Panc1 (cell line): ENCODE data around the gene RANGRF. TPM values are rescaled to one million over a fixed set of nuclear protein-coding genes. Genes with fewer than 3 reads are reported as not detected.

Experiments
- ATAC-seq: fragments of 200-7000 bp; cut with Tn5 transposase; 2 replicates; pipeline ENCODE4 v1.9.1; 2020; ENCODE audit warnings: mild to moderate bottlenecking, moderate library complexity
- BruUV-seq: library from RNA; stranded (reverse); fragments of 400-500 nt; replicated peaks from 2 replicates; lab custom pipeline; 2021; lab: Mats Ljungman, UMichigan
- CTCF ChIA-PET: fragments of 300-600 bp; sonication (Branson Sonifier 250); formaldehyde crosslinking; loops from one replicate; lab custom pipeline; 2022; ENCODE audit warnings: antibody characterized with exemption; lab: Charles Lee
- POLR2A ChIA-PET: fragments of 300-600 bp; sonication (Branson Sonifier 250); formaldehyde crosslinking; loops from one replicate; lab custom pipeline; 2022; ENCODE audit warnings: antibody characterized with exemption; lab: Charles Lee
- DNase-seq: peaks from one replicate; pipeline ENCODE4 v3.0.0-alpha.2; 2010; ENCODE audit warnings: low read depth, low spot score
- H3K27ac ChIP-seq: 2 replicates; pipeline ENCODE4 v1.5.1; 2011; ENCODE audit warnings: mild to moderate bottlenecking, low read length, inconsistent platforms
- H3K27me3 ChIP-seq: fragments of 200-500 bp; sonication (Bioruptor generic); 2 replicates; pipeline ENCODE4 v1.6.0; 2014; ENCODE audit warnings: low read length, inconsistent platforms; ENCODE audit not compliant: control insufficient read depth, insufficient read depth
- H3K36me3 ChIP-seq: fragments of 200-500 bp; sonication (Bioruptor generic); 2 replicates; pipeline ENCODE4 v1.5.1; 2014; ENCODE audit warnings: inconsistent platforms, mild to moderate bottlenecking, low read length, moderate library complexity; ENCODE audit not compliant: control insufficient read depth, insufficient read depth
- H3K4me1 ChIP-seq: 2 replicates; pipeline ENCODE4 v1.5.1; 2011; ENCODE audit warnings: inconsistent platforms, mild to moderate bottlenecking, low read length, moderate library complexity; ENCODE audit not compliant: control insufficient read depth, insufficient read depth
- H3K4me3 ChIP-seq, 2 experiments: 2 replicates each; pipeline ENCODE4 v1.5.1; 2011 to 2012; ENCODE audit warnings: low read depth in 2 of 2, low read length in 2 of 2, mild to moderate bottlenecking in 2 of 2, inconsistent platforms in 1 of 2, moderate library complexity in 1 of 2
- H3K9me3 ChIP-seq: fragments of 200-500 bp; sonication (Bioruptor generic); 2 replicates; pipeline ENCODE4 v1.5.1; 2014; ENCODE audit warnings: low read depth, mild to moderate bottlenecking, inconsistent platforms, low read length, moderate library complexity; ENCODE audit not compliant: control insufficient read depth, insufficient read depth
- POLR2AphosphoS5 ChIP-seq: IDR thresholded peaks from 2 replicates; pipeline ENCODE4 v1.6.1; 2012; ENCODE audit warnings: mild to moderate bottlenecking, low read depth, low read length, moderate library complexity
- SIN3A ChIP-seq: IDR thresholded peaks from 2 replicates; pipeline ENCODE4 v1.6.1; 2012; ENCODE audit warnings: low read depth, mild to moderate bottlenecking, low read length, moderate library complexity, borderline replicate concordance; ENCODE audit not compliant: insufficient read depth
- TCF7L2 ChIP-seq: IDR thresholded peaks from 2 replicates; pipeline ENCODE4 v1.6.1; 2011; ENCODE audit warnings: mild to moderate bottlenecking, low read depth, low read length, inconsistent platforms
- in situ Hi-C: cut with HindIII; loops from 2 replicates; pipeline ENCODE4 v1.10.0; 2016; ENCODE audit warnings: low sequenced_read_pairs, low pct_unique_long_range_greater_than_20kb
- intact Hi-C: fragments of 100-400 bp; cut with micrococcal nuclease; formaldehyde crosslinking; loops from one replicate; pipeline ENCODE4 v1.10.0; 2022; ENCODE audit not compliant: unreplicated experiment
- total RNA-seq: library from RNA; stranded (reverse); gene quantifications from one replicate; pipeline ENCODE4 v1.2.1, GENCODE V29; 2021; ENCODE audit not compliant: unreplicated experiment
- TF ChIP-seq, protein P1 (sequence below), 2 experiments: IDR thresholded peaks; 2 replicates each; pipeline ENCODE4 v1.6.1; 2011 to 2012; ENCODE audit warnings: low read depth in 2 of 2, control low read depth in 1 of 2, low read length in 1 of 2, mild to moderate bottlenecking in 1 of 2, moderate library complexity in 1 of 2; ENCODE audit not compliant: insufficient read depth in 1 of 2
- TF ChIP-seq, protein P2 (sequence below): fragments of 450-650 bp; IDR thresholded peaks from 2 replicates; pipeline ENCODE4 v1.5.1; 2017; ENCODE audit warnings: mild to moderate bottlenecking

The RANGRF gene
- total RNA-seq, 1 experiment from 2014 or later, result 16.7 TPM

DNA sequence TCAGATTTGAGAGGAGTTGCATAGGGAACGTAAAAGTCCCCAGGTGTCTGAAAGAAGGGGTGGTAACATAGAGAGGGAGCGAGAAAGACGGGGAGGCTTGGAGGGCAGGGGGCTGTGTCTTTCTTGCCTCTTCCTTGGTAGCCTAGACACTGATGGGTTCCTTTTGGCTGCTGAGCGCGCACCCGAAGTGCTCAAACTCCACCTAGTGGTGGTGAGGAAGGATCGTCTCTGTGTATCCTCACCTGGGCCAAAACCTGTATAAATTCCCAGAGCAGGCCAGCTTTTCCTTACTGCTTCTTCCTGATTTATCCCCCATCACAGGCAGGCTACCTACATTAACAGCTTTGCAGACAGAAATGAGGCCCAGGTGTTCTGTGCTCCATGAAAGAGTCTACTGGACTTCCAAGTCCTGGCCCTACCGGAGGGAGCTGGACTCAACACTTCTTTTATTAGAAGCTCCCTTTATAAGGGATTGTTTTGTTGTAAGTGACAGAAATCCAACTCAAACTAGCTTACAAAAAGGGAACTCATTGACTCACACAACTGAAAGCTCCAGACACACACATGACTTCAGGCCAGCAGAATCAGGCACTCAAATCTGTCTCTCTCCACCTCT is 12.3 kb downstream of the RANGRF start:
- Histone ChIP-seq H3K27ac (no peak overlapping the region), H3K4me3 (no peak overlapping the region), H3K9me3 (no peaks in the 10 kb centered on the region), H3K36me3 (no peaks in the 10 kb centered on the region), H3K27me3 (no peaks in the 10 kb centered on the region), H3K4me1 (no peaks in the 10 kb centered on the region)
- no TSS peak for BruUV-seq
- ChIA-PET CTCF (interaction anchor here (1.0 kb wide), 1 partner anchor 79 kb away, joined by 3 read pairs; no protein-coding TSS in a partner anchor), POLR2A (interaction anchor here (0.6 kb wide), 1 partner anchor 29 kb away, joined by 8 read pairs; no protein-coding TSS in a partner anchor)
- TF ChIP-seq, protein P1, sequence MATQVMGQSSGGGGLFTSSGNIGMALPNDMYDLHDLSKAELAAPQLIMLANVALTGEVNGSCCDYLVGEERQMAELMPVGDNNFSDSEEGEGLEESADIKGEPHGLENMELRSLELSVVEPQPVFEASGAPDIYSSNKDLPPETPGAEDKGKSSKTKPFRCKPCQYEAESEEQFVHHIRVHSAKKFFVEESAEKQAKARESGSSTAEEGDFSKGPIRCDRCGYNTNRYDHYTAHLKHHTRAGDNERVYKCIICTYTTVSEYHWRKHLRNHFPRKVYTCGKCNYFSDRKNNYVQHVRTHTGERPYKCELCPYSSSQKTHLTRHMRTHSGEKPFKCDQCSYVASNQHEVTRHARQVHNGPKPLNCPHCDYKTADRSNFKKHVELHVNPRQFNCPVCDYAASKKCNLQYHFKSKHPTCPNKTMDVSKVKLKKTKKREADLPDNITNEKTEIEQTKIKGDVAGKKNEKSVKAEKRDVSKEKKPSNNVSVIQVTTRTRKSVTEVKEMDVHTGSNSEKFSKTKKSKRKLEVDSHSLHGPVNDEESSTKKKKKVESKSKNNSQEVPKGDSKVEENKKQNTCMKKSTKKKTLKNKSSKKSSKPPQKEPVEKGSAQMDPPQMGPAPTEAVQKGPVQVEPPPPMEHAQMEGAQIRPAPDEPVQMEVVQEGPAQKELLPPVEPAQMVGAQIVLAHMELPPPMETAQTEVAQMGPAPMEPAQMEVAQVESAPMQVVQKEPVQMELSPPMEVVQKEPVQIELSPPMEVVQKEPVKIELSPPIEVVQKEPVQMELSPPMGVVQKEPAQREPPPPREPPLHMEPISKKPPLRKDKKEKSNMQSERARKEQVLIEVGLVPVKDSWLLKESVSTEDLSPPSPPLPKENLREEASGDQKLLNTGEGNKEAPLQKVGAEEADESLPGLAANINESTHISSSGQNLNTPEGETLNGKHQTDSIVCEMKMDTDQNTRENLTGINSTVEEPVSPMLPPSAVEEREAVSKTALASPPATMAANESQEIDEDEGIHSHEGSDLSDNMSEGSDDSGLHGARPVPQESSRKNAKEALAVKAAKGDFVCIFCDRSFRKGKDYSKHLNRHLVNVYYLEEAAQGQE (IDR thresholded peaks at IDR 0.05; ENCODE audit: insufficient read depth in 1 of 2, low read depth in 2 of 2, low read length in 1 of 2), result no peak
- TF ChIP-seq TCF7L2 (no peak), POLR2AphosphoS5 (no peak)
- TF ChIP-seq, protein P2, sequence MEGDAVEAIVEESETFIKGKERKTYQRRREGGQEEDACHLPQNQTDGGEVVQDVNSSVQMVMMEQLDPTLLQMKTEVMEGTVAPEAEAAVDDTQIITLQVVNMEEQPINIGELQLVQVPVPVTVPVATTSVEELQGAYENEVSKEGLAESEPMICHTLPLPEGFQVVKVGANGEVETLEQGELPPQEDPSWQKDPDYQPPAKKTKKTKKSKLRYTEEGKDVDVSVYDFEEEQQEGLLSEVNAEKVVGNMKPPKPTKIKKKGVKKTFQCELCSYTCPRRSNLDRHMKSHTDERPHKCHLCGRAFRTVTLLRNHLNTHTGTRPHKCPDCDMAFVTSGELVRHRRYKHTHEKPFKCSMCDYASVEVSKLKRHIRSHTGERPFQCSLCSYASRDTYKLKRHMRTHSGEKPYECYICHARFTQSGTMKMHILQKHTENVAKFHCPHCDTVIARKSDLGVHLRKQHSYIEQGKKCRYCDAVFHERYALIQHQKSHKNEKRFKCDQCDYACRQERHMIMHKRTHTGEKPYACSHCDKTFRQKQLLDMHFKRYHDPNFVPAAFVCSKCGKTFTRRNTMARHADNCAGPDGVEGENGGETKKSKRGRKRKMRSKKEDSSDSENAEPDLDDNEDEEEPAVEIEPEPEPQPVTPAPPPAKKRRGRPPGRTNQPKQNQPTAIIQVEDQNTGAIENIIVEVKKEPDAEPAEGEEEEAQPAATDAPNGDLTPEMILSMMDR, result peak; percentile 89
- intact Hi-C loops, result no loop called here
- in situ Hi-C loops, result no loop called here
- DNase-seq (peak; percentile 72), ATAC-seq (peak; percentile 97)

DNA sequence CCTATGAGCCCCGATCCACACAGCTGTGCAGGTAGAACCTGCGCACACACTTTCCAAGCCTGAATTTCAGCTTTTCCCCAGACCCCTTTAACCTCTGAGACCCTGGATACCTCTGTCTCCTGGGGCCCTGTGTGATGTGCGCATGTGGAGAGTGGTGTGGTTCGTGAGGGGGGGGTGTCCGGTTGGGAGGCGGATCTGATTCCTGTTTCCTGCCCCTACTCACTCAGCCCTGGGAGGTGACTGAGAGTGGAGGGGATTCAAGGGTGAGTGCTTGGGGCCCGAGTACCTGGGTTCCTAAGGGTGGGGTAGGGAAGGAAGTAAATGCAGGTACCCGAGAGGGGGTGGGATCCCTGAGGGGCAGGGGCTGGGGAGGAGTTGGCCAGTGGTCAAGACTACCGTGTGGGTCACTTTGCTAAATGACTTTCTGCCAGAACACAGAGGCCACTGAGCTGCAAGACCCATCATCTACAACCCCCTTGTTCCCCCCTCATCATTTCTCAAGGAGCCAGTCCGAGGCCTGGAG is 22.2 kb downstream of the RANGRF start:
- Histone ChIP-seq H3K4me3 (no peak overlapping the region), H3K27me3 (no peaks in the 10 kb centered on the region), H3K9me3 (no peaks in the 10 kb centered on the region), H3K27ac (no peak overlapping the region), H3K36me3 (no peaks in the 10 kb centered on the region), H3K4me1 (no peaks in the 10 kb centered on the region)
- POLR2A ChIA-PET, result no interaction called here
- ATAC-seq (no peak), DNase-seq (no peak)
- TF ChIP-seq, protein P2, result no peak
- TF ChIP-seq POLR2AphosphoS5 (no peak), SIN3A (no peak), TCF7L2 (no peak)
- TF ChIP-seq, protein P1 (IDR thresholded peaks at IDR 0.05; ENCODE audit: insufficient read depth in 1 of 2, low read depth in 2 of 2, low read length in 1 of 2), result no peak
- CTCF ChIA-PET, result interaction anchor here (0.8 kb wide), 1 partner anchor 237 kb away, joined by 5 read pairs; no protein-coding TSS in a partner anchor
- in situ Hi-C loops, result no loop called here
- BruUV-seq, result no TSS peak
- intact Hi-C loops, result no loop called here
